HL-60 (cell line): ENCODE results near the gene VPS13D.

Source experiments
- DNase-seq, 2 experiments: peaks; one replicate each; pipeline ENCODE4 v3.0.0-alpha.2; 2010 to 2020; ENCODE audit warnings: low read depth in 1 of 2, low spot score in 1 of 2
- H3K27ac ChIP-seq: fragments of 250-450 bp; sonication (Bioruptor Pico); replicated peaks from 2 replicates; pipeline ENCODE4 v1.5.1; 2020; ENCODE audit warnings: mild to moderate bottlenecking, moderate library complexity
- H3K27me3 ChIP-seq: fragments of 250-450 bp; sonication (Bioruptor Pico); 2 replicates; pipeline ENCODE4 v1.5.1; 2021; ENCODE audit warnings: mild to moderate bottlenecking, moderate library complexity; ENCODE audit not compliant: insufficient read depth, poor library complexity, severe bottlenecking
- H3K4me3 ChIP-seq: replicated peaks from 2 replicates; pipeline ENCODE4 v1.5.1; 2011; ENCODE audit warnings: mild to moderate bottlenecking, control low read depth, low read length; ENCODE audit not compliant: insufficient read depth
- GABPA ChIP-seq: IDR thresholded peaks from 2 replicates; pipeline ENCODE4 v1.6.1; 2012; ENCODE audit warnings: low read depth
- POLR2AphosphoS5 ChIP-seq: IDR thresholded peaks from 2 replicates; pipeline ENCODE4 v1.6.1; 2012; ENCODE audit warnings: low read depth
- REST ChIP-seq: IDR thresholded peaks from 2 replicates; pipeline ENCODE4 v1.6.1; 2012; ENCODE audit warnings: low read depth; ENCODE audit not compliant: insufficient replicate concordance
- SPI1 ChIP-seq: IDR thresholded peaks from 2 replicates; pipeline ENCODE4 v1.6.1; 2012; ENCODE audit warnings: low read depth, mild to moderate bottlenecking, borderline replicate concordance
- TF ChIP-seq, protein P1 (sequence below): IDR thresholded peaks from one replicate; pipeline ENCODE4 v1.5.1; 2011; ENCODE audit warnings: low read length, control low read depth, inconsistent platforms; ENCODE audit not compliant: insufficient read depth

The VPS13D gene

GRCh38 chr1:12544357-12544756 lies 314.5 kb downstream of the VPS13D start:
- no peak overlapping the region for H3K27ac ChIP-seq
- DNase-seq: no peak
- no peak overlapping the region for H3K4me3 ChIP-seq
- no peaks in the 10 kb centered on the region for H3K27me3 ChIP-seq
- TF ChIP-seq SPI1 (no peak), GABPA (no peak)
- TF ChIP-seq, protein P1, sequence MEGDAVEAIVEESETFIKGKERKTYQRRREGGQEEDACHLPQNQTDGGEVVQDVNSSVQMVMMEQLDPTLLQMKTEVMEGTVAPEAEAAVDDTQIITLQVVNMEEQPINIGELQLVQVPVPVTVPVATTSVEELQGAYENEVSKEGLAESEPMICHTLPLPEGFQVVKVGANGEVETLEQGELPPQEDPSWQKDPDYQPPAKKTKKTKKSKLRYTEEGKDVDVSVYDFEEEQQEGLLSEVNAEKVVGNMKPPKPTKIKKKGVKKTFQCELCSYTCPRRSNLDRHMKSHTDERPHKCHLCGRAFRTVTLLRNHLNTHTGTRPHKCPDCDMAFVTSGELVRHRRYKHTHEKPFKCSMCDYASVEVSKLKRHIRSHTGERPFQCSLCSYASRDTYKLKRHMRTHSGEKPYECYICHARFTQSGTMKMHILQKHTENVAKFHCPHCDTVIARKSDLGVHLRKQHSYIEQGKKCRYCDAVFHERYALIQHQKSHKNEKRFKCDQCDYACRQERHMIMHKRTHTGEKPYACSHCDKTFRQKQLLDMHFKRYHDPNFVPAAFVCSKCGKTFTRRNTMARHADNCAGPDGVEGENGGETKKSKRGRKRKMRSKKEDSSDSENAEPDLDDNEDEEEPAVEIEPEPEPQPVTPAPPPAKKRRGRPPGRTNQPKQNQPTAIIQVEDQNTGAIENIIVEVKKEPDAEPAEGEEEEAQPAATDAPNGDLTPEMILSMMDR: no peak

- no peak for TF ChIP-seq POLR2AphosphoS5
- TF ChIP-seq, protein P1: no peak
- TF ChIP-seq GABPA: no peak
- TF ChIP-seq REST: no peak
- TF ChIP-seq SPI1: no peak
- DNase-seq: no peak
- H3K4me3 ChIP-seq: no peak overlapping the region
- H3K27ac ChIP-seq: no peak overlapping the region
- no peaks in the 10 kb centered on the region for H3K27me3 ChIP-seq
Observed at GRCh38 chr1:12544992-12545391, 315.2 kb downstream of the VPS13D start.

GRCh38 chr1:12546771-12547585 lies 317.1 kb downstream of the VPS13D start:
- H3K4me3 ChIP-seq: no peak overlapping the region
- H3K27me3 ChIP-seq: no peaks in the 10 kb centered on the region
- H3K27ac ChIP-seq: no peak overlapping the region
- DNase-seq: no peak
- TF ChIP-seq REST: no peak
- TF ChIP-seq, protein P1: no peak
- no peak for TF ChIP-seq SPI1
- TF ChIP-seq GABPA: no peak
- TF ChIP-seq POLR2AphosphoS5: no peak
